Muscle of arm (tissue), 12 donors: ENCODE data around the gene GPHN. TPM values are rescaled to one million over a fixed set of nuclear protein-coding genes. Genes with fewer than 3 reads are reported as not detected.
"Not testable (repeated sequence)": the region's sequence is repeated elsewhere in the genome, so short reads cannot be mapped to it uniquely, and the experiment has no call there.

Source experiments
- DNase-seq: peaks from one replicate; pipeline ENCODE4 v3.0.0-alpha.2; 2013
- polyA plus RNA-seq, 12 donors: library from polyadenylated mRNA; unstranded; fragments of 120-200 nt; gene quantifications; one replicate each; pipeline ENCODE4 v1.2.1, GENCODE V29; 2013; ENCODE audit not compliant: insufficient read length in 12 of 12

Gene GPHN
- polyA plus RNA-seq, 12 donors = 6.3 to 20.5 (median 17.6) TPM; not detected in 1

GRCh38 chr14:66772146-66772545 lies 264.2 kb downstream of the GPHN start:
- DNase-seq = no peak

- DNase-seq = no peak
Measured at GRCh38 chr14:66782853-66783252, 274.9 kb downstream of the GPHN start.

- no peak for DNase-seq
Measured at GRCh38 chr14:66790101-66790500, 282.2 kb downstream of the GPHN start.

DNA sequence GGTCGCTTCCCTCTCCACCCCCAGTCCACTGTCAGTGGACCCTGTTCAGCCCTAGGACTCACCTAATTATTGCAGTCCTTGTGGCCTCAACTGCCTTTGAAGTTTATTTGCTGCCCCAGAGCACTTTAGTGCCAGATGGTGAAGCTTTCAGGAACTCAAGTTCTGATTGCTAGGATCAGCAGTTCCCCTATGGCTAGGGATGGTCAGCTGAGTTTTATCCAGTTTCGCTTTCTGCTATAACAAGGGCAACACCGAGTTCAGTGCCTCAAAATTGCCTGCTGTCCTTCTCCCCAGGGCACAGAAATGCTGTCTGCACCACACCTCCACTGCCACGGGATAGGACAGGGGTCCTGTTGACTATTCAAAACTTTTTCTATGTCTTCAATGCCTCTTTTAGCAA lies 295.0 kb downstream of the GPHN start:
- DNase-seq = no peak

DNA sequence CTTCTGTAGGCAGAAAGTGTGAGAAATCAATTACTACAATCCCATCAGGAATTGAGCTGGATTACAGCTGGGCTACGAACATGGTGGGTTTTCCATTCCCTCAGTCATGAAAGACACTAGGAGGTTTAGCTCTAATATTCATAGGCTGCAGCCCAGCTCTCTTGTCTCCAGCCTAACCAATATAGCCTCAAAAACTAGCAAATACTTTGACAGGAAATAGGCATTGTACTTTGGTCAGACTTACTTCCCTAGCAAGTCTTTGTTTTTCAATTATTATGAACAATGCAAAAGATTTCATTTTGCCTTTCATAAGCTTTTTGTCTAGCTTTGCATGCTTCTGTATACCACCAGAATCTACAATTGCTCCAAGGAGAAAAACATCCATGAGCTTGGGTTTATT lies 296.2 kb downstream of the GPHN start:
- no peak for DNase-seq

- DNase-seq = no peak
Measured at GRCh38 chr14:66813636-66814035, 305.7 kb downstream of the GPHN start.

- DNase-seq = no peak
Measured at GRCh38 chr14:66815687-66816086, 307.7 kb downstream of the GPHN start.

- no peak for DNase-seq
Measured at GRCh38 chr14:66824251-66824650, 316.3 kb downstream of the GPHN start.

- no peak for DNase-seq
Measured at GRCh38 chr14:66827182-66827581, 319.2 kb downstream of the GPHN start.

DNA sequence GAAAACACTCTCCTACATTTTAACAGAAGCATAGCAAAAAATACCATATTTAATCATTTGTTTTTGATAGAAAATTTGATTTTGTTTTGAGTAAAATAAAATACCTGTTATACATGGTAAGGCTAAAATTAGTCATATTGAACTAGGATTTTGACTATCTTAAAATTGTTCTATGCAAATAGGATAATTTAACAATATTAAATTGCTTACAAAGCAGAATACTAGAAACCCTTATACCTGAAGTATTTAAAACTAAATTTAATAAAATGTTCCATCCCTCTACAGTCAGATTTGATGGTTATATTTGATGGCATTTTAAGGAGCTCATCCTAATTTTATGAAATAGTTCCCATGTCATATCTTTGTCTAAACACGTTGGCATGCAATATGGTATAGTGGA lies 323.2 kb downstream of the GPHN start:
- no peak for DNase-seq

DNA sequence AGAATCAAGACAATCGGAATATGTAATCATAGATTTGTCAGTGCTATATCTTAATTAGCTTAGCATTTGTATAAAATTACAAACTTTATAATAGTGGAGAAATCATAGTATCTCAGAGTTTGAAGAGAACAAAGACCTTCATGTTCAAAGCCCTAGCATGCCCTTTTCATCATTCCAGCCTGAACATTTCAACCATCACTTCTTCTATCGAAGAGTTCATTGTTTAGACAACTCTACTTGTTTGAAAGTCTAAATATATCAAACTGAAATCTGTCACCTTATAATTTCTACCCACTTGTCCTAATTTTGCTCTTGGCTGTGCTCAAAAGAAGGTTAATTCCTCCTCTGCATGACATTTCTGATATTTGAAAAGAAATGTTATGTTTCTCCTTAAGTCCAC lies 325.9 kb downstream of the GPHN start:
- DNase-seq = no peak

DNA sequence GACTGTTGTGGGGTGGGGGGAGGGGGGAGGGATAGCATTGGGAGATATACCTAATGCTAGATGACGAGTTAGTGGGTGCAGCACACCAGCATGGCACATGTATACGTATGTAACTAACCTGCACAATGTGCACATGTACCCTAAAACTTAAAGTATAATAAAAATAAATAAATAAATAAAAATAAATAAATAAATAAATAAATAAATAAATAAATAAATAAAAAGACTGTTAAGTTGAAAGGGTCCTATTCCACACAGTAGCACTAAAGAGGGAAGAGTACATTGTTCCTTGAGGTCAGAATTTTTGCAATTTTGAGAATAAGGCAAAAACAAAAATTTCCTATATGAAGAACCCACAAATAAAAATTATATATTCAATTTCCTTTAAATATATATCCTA lies 329.5 kb downstream of the GPHN start:
- DNase-seq = not testable (repeated sequence)

DNA sequence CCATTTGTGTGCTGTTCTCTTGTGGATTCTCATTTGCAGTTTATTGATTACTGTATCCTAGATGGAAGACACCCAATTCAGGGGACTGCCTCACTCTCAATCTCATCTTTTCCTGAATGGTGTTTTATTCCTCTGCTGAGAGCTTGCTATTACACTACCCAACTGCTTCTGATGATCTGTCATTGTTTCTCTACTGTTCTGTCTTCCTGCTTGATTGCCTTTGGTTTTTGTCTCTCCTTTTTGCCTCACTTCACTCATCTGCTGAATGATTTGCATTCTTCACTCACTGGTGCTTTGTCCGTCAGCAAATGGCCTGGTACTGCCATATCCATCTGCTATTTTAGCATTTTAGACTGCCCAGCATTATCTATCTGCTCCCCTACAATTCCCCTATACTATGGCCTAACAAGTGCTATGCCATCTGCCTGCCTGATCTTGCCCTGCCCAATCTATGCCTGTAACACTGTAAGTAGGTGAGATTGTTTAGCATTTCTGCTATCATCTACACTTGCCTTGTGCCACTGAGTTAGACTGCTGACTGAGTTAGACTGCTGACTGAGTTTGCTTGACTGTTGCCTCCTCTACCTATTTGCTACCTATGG lies 335.1 kb downstream of the GPHN start:
- DNase-seq = no peak

- DNase-seq = no peak
Measured at GRCh38 chr14:66850258-66850888, 342.4 kb downstream of the GPHN start.

GRCh38 chr14:66853311-66853710 lies 345.4 kb downstream of the GPHN start:
- no peak for DNase-seq

GRCh38 chr14:66857867-66858266 lies 349.9 kb downstream of the GPHN start:
- DNase-seq = no peak

- DNase-seq = no peak
Measured at GRCh38 chr14:66859063-66859671, 351.2 kb downstream of the GPHN start.

- DNase-seq = no peak
Measured at GRCh38 chr14:66881596-66881995, 373.6 kb downstream of the GPHN start.

DNA sequence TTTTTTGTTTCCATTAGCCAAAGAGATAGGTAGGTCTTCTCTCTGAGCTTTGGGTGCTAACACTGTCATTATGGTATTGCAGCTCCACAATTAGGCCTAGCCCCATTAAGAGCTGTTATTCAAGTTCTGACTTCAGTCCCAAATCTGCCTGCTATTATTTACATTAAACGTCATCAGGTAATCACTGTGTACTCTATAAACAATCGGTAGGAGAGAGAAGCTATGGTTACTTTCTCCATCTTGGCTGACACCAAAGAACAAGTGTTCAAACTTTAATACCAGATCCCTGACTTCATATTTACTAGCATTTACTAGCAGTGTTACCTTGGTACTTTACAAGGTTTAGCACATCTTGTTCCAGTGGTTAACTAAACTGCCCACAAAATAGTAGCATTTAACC lies 376.2 kb downstream of the GPHN start:
- no peak for DNase-seq

DNA sequence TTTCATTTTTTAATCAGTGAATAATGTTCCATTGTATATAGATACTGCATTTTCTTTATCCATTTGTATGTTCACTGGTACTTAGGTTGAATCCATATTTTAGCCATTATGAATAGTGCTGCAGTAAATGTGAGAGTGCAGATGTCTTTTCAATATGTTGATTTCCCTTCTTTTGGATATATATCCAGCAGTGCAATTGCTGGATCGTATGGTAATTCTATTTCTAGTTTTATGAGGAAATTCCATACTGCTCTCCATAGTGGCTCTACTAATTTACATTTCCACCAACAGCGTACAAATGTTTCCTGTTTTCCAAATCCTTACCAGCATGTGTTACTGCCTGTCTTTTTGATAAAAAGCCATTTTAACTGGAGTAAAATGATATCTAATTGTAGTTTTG lies 392.8 kb downstream of the GPHN start:
- no peak for DNase-seq

DNA sequence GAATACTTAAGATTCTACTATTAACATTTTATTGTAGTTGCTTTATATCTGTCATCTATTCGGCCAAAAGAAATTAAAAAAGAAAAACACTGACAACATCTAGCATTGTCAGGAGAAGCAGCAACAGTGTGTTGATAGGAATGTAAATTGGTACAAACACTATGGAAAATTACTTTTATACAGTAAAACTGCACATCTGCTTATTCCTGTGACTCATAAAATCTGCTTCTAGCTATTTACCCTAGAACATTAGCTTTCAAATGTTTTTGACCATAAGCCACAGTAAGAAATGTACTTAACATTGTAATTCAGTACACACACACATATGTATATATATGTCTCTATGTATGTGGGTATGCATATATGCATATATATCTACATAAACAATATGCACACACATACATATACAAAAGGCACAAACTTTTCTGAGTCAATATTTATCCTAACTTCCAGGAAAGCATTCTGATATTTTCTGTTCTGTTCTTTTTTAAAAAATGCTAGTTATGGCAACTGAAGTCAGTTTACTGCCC lies 402.4 kb downstream of the GPHN start:
- DNase-seq = no peak

GRCh38 chr14:66916421-66916820 lies 408.5 kb downstream of the GPHN start:
- DNase-seq = no peak

- DNase-seq = no peak
Measured at GRCh38 chr14:66918527-66918926, 410.6 kb downstream of the GPHN start.
